GM19455 (cell line): ENCODE measurements around the gene S100A1.
A peak's percentile ranks its signal among the peaks of the same experiment; 100 is the strongest.
"Not testable (repeated sequence)": the region's sequence is repeated elsewhere in the genome, so short reads cannot be mapped to it uniquely, and the experiment has no call there.

Experiments
- ATAC-seq: cut with Tn5 transposase; IDR thresholded peaks from one replicate; pipeline ENCODE4 v1.9.1; 2021; ENCODE audit not compliant: unreplicated experiment

The S100A1 gene

DNA sequence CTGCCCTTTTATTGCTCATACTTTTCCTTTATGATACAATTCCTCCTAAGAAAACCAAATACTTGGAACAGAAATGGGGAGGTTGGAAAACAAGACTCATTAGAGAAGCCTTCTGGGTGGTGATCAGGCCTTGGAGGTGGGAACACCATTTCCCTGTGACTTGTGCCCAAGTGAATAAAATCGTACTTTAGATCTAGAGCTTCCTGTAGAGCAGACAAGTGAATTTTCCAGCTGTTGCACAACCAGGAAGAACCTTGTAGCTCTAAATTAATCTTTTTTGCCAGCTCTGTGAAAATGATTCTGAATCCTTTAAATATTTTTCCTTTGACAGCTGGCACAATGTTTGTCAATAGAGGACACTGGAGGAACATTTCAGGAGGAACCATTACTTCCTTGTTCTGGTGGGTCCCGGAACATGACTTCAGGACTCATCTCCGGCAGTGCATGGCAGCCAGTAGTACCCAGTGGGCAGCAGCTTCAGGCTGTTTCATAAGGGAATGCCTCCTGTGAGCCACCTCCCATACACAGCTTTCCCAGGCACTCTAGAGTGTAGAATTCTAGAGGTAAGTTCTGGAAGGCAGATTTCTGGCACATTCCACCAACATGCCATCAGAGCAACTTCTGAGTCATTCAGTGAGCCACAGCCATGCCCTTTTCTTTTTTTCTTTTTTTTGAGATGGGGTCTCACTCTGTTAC, 24.7 kb downstream of the S100A1 start:
- no peak for ATAC-seq

DNA sequence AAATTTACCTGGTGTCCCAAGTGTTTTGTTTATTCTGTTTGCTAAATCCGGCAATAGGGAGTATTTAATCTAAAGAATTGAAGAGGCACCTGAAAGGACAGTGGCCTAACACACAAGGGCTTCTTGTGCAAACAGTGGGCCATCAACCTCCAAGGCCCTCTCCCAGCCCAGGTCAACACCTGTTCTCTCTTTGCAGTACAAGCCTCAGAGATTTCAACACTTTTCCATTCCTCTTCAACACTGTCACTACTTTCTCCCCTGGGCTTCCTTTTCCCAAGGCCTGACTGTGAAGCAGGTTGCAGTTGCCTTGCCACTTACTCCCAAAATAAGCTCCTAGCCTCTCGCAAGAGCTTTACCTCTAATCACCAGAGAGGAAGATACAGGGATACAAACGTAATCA, 27.1 kb downstream of the S100A1 start:
- ATAC-seq: no peak

DNA sequence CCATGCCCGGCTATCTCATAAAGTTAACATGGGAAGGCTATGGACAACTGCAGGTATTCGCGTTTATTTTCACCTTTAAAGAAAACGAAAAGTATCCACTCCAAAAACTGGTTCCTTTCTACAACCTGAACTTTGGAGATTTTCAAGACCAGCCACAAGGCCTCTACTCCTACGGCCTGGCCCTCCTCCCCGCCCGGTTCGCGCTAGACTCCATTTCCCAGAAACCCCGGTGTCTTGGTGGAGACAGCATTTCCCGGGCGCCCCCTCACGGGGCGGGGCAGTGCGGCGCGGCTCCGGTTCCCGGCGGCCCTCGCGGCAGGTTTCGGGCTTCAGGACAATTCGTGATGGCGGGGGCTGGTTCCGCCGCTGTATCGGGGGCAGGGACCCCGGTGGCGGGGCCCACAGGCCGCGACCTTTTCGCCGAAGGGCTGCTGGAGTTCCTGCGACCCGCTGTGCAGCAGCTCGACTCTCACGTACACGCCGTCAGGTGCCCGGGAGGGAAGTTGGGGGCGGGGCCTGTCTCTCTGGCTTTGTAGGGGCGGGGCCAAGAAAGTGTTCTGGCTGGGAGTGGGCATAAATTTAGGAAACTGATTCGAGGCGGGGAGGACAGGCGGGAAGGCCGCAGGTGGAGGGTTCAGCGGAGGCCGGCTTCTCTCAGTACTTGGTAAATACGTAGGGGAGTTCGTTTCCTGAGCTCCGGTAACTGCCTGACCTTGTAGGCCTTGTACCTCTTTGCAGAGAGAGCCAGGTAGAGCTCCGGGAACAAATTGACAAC, 30.4 kb downstream of the S100A1 start, which contains the start of gene SNAPIN:
Gene SNAPIN, plus strand, starts transcription at position 304 of the 775 bp plus-strand sequence. Its CDS starts 41 bp downstream, at position 345.
- peak; percentile 93 for ATAC-seq

DNA sequence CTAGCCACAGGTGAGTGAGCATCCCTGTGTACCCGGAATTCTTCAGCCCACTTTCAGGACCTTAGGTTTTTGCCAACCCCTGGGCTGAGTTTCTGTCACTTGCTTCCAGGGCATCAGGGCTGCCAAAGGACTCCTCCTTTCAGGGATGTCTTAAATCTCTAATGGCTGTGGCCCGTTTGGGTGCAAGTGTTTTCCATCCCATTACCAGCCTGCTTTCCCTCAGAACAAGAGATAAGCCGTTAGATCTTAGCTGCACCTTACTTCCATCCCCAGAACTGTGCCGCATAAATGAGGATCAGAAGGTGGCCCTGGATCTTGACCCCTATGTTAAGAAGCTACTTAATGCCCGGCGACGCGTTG, 30.9 kb downstream of the S100A1 start:
- ATAC-seq: peak; percentile 2

DNA sequence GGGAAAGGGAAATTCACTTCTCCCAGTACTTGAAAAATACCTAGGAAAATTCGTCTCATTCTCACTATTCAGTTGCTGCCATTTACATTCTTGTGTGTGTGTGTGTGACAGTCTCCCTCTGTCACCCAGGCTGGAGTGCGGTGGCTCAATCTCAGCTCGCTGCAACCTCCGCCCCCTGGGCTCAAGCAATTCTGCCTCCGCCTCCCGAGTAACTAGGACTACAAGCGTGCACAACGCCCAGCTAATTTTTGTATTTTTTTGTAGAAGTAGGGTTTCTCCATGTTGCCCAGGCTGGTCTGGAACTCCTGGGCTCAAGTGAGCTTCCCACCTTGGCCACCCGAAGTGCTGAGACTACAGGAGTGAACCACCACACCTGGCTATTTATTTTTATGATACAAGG, 31.4 kb downstream of the S100A1 start:
- no peak for ATAC-seq

DNA sequence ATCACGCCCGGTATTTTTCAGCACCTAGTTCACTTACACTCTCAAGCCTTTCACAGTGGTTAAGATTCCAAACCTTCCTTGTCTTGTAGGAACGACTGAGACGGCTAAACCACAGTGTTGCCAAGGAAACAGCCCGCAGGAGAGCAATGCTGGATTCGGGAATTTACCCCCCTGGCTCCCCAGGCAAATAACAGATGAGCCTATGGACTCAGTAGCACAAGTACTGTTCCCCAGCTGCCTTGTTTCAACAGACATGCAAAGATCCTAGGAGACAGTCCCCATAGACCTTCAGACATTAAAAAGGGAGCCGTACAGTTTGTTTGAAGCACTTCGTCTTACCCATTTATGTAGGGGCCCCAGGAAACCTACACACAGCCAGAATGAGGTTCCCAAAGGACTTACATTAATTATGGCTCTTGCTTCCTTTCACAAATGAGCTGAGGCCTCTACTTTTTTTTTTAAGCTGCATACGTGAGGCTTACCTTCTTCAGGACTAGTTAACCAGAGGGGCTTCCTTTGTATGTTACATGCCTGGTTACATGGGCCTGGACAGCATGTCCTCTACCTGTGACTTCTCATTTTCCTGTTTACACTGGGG, 33.0 kb downstream of the S100A1 start:
- ATAC-seq: no peak

DNA sequence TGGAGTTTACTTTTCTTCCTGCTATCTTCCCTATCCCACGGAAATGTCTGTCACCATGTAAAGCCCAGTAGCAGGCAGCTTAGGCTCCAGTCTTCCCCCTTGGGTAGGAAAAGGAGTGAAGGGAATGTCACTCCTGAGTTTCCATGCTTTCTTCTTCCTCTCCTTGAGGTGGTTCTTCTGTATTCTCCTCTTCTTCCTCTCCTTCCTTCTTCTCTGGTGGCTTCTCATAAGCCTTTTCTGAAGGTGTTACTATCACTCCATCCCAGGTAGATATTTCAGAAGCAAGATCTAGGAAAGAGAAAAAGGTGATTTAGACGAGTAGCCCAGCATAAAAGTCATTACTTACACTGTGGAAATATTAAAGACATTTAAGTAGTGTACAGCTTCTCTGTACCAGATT, 34.0 kb downstream of the S100A1 start:
- ATAC-seq: no peak

DNA sequence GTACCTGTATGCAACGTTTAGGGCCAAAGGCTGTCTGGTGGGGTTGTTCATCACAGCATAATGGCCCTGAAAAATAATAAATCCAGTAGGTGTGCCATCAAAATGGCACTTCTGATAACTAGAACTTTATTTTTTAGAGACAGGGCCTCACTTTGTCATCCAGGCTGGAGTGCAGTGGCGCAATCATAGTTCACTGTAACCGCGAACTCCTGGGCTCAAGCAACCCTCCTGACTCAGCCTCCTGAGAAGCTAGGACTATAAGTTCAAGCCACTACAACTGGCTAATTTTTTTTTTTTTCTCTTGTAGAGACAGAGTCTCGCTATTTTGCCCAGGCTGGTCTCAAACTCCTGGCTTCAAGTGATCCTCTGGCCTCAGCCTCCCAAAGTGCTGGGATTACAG, 35.0 kb downstream of the S100A1 start:
- no peak for ATAC-seq

DNA sequence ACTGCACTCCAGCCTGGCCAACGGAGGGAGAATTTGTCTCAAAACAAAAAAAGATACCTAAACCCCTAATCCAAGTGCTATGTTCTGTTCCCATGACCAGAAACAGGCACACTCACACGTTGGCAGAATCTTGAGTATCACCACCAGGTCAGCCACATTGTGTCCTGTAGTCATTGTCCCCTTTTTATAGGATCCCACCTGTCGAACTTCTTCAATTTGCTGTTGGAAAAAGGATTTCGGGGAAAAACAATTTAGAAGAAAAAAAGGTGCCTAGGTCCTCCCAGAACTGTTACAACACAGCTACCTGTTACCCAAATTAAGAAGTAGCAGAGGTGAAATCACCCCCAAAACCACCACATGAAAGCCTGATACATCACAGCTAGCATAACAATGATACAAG, 39.2 kb downstream of the S100A1 start:
- ATAC-seq: no peak

DNA sequence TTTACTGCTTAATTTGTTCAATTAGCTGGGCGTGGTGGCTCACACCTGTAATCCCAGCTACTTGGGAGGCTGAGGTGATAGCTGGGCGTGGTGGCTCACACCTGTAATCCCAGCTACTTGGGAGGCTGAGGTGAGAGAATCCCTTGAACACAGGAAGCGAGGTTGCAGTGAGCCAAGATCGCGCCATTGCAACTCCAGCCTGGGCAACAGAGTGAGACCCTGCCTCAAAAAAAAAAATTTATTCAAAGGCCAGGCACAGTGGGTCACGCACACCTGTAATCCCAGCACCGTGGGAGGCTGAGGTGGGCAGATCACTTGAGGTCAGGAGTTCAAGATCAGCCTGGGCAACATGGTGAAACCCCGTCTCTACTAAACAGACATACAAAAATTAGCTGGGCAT, 40.4 kb downstream of the S100A1 start:
- not testable (repeated sequence) for ATAC-seq

DNA sequence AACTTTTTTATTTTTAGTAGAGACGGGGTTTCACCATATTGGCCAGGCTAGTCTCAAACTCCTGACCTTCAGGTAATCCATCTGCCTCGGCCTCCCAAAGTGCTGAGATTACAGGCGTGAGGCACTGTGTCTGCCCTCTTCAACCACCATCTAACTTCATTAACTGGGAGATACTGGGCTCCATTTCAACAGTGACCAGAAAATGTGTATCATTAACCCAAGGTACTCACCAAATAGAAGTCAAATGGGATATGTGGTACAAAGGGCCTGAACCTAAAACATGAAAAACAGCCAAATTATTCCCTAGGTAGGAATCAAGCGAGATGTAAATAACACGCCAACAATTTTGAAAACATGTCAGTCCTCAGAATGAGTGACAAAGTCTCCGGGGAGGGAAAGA, 41.4 kb downstream of the S100A1 start:
- no peak for ATAC-seq

DNA sequence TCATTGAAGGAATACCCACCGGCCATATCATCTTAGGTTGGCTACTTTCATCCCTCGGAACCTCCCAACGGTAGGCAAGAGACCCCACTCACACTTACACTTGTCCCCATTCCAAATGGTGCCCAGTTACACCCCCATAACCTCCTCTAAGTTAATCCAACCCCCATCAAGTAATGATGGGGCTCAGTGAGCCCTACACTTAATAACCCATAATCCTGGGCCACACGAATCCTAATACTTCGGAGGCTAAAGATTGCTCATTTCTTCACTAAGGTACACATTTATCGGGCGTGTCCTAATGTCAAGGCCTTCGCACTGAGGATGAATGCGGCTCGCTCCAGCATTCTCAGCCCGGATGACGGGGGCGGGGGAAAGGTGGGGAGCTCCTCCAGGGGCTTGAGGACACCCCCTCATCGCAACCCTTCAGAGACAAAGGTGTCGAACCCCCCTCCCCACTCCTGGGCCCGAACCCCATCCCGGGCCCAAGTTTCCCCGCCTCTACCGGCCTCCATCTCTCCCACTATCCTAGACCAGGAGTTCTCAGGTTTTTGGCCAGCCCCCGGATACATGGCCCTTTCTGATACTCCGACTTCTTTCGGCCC, 42.1 kb downstream of the S100A1 start:
- peak; percentile 11 for ATAC-seq

DNA sequence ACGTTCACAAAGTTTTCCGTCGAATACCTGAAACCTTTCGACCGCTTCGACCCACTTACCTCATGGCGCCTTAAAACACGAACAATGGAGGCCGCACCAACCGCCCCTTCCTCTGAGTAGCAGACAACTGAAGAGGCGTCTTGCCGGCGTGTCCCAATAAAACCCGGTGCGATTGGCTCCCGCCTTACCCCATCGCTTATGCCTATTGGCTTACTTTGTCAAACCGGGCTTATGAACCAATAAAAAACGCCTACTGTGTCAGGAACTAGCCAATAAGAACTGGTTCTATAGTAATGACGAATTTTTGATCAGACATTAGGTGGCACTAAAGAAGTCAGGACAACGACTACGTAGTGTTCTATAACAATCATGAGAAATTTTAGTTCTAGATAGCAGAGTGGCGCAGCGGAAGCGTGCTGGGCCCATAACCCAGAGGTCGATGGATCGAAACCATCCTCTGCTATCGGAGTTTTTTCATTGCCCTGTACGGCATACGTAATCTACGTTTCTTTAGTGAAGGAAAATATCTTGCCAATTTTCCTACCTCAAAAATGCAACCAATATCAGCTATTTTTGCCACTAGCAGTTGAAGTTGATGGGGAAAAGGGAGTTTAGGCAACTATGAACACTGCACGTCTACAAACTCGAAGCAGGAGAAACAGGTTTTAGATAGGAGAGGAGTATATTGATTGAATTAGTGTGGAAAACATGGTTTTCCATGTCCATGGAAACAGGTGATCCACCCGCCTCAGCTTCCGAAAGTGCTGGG, 42.8 kb downstream of the S100A1 start, which contains the start of gene ILF2:
Gene ILF2, minus strand, starts transcription at position 135 of the 769 bp plus-strand sequence. Its CDS starts 71 bp downstream, at position 64.
- ATAC-seq: peak; percentile 91

DNA sequence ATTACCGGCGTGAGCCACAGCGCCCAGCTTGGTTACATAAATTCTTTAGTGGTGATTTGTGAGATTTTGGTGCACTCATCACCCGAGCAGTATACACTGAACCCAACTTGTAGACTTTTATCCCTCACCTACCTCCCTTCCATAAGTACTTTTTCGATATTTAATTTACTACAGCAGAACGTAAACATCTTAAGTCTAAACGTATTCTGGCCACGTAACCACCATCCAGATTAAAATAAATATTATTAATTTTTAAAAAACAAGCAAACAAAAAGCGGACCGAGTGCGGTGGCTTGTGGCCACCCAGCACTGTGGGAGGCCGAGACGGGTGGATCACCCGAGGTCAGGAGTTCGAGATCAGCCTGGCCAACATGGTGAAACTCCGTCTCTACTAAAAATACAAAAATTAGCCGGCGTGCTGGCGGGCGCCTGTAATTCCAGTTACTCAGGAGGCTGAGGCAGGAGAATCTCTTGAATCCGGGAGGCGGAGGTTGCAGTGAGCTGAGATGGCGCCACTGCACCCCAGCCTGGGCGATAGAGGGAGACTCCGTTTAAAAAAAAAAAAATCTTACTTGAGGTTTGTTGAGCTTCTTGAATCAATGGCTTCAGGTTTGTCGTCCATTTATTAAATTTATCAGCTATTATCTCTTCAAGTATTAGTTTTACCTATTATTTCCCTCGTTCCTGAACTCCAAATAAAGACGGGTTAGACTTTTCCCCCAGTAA, 43.6 kb downstream of the S100A1 start:
- peak; percentile 14 for ATAC-seq

DNA sequence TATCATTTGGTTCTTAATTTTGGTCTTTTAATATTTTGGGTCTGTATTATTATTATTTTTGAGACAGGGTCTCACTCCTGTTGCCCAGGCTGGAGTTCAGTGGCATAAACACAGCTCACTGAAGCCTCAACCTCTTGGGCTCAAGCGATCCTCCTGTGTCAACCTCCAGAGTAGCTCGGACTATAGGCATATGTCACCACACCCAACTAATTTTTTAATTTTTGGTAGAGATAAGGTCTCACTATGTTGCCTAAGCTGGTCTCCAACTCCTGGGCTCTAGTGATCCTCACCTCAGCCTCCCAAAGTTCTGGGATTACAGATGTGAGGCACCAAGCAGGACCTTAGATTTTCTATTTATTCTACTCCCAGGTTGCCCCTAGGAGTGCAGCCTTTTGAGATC, 45.3 kb downstream of the S100A1 start:
- ATAC-seq: no peak

DNA sequence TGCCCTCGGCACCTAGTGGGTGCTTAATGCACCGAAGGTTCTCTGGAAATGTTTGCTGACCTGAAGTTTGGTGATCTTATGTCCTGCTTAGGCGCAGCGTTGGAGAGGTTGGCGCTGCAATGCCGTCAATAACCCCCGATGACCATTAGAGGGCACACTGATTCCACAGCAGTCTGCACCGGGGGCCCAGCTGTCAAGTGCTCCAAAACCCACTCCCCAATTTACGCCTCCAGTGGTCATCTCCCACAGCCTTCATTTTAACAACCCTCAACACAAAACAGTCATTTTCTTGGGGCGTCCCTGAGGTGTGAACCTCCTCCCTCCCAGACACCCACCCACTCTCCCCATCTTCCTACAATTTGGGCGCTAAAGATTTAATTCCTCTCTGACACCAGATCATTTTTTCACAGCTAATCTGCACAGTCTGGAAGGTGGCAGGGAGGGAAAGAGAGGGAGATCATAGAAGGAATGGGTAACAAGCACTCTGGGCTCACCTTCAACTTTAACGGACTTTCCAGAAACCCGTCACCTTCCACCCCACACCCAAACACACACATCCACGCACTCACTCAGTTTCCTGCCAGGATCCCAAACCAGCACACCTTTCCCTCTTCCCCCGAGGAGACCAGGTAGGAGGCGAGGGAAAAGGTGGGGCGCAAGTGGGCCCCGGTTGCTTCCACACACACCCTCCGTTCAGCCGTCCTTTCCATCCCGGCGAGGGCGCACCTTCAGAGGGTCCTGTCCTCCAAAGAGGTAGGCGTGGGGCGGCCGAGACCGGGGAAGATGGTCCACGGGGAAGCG, 49.7 kb downstream of the S100A1 start:
- no peak for ATAC-seq

DNA sequence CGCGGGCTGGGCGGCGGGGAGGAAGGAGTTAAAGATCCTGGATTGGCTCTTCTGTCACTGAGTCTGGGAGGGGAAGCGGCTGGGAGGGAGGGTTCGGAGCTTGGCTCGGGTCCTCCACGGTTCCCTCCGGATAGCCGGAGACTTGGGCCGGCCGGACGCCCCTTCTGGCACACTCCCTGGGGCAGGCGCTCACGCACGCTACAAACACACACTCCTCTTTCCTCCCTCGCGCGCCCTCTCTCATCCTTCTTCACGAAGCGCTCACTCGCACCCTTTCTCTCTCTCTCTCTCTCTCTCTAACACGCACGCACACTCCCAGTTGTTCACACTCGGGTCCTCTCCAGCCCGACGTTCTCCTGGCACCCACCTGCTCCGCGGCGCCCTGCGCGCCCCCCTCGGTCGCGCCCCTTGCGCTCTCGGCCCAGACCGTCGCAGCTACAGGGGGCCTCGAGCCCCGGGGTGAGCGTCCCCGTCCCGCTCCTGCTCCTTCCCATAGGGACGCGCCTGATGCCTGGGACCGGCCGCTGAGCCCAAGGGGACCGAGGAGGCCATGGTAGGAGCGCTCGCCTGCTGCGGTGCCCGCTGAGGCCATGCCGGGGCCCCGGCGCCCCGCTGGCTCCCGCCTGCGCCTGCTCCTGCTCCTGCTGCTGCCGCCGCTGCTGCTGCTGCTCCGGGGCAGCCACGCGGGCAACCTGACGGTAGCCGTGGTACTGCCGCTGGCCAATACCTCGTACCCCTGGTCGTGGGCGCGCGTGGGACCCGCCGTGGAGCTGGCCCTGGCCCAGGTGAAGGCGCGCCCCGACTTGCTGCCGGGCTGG, 50.5 kb downstream of the S100A1 start, which contains the start of gene NPR1:
Gene NPR1, plus strand, starts transcription at position 170 of the 818 bp plus-strand sequence. Its CDS starts 421 bp downstream, at position 591.
- ATAC-seq: no peak

DNA sequence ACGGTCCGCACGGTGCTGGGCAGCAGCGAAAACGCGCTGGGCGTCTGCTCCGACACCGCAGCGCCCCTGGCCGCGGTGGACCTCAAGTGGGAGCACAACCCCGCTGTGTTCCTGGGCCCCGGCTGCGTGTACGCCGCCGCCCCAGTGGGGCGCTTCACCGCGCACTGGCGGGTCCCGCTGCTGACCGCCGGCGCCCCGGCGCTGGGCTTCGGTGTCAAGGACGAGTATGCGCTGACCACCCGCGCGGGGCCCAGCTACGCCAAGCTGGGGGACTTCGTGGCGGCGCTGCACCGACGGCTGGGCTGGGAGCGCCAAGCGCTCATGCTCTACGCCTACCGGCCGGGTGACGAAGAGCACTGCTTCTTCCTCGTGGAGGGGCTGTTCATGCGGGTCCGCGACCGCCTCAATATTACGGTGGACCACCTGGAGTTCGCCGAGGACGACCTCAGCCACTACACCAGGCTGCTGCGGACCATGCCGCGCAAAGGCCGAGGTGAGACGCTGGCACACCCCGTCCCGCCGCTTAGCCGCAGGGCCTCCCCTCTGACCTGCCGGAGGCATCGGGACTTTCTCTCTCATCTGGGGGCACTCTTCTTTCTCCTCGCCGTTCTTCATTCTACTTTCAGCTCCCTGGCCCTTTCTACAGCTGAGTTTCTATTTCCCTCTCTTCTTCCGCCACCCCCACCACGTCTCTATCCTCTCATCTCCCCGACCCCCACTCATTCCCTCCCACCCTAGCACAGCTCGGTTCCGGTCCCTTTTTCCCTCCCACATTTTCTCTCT, 51.3 kb downstream of the S100A1 start:
- ATAC-seq: no peak
